Mesodermal cell (in vitro differentiated cells): ENCODE measurements around the gene RHBDD2.
"Not testable (repeated sequence)": the region's sequence is repeated elsewhere in the genome, so short reads cannot be mapped to it uniquely, and the experiment has no call there.

Experiments
- H3K27ac ChIP-seq: 2 replicates; pipeline ENCODE4 v1.7.0; 2013; ENCODE audit warnings: mild to moderate bottlenecking, low read depth, low read length, moderate library complexity; ENCODE audit not compliant: severe bottlenecking
- H3K36me3 ChIP-seq: 2 replicates; pipeline ENCODE4 v1.7.1; 2013; ENCODE audit warnings: mild to moderate bottlenecking, low read length, moderate library complexity; ENCODE audit not compliant: control insufficient read depth, insufficient read depth
- H3K4me1 ChIP-seq: one replicate; pipeline ENCODE4 v1.7.1; 2013; ENCODE audit warnings: mild to moderate bottlenecking, low read length; ENCODE audit not compliant: insufficient read depth, control insufficient read depth, poor library complexity, severe bottlenecking
- H3K4me3 ChIP-seq: 2 replicates; pipeline ENCODE4 v1.7.0; 2013; ENCODE audit warnings: low read length, control low read depth, mild to moderate bottlenecking; ENCODE audit not compliant: insufficient read depth, poor library complexity, severe bottlenecking; ENCODE audit errors: extremely low read depth
- H3K9me3 ChIP-seq: 2 replicates; pipeline ENCODE4 v1.7.1; 2013; ENCODE audit warnings: mild to moderate bottlenecking, low read length, moderate library complexity; ENCODE audit not compliant: control insufficient read depth
- WGBS, 2 experiments: methylation state at CpG; one replicate each; pipeline ENCODE4 v1.1.5; 2013; ENCODE audit warnings: missing lambda C conversion rate in 2 of 2; ENCODE audit not compliant: insufficient coverage in 2 of 2; 5-methylcytosine and 5-hydroxymethylcytosine counted together

RHBDD2 gene

DNA sequence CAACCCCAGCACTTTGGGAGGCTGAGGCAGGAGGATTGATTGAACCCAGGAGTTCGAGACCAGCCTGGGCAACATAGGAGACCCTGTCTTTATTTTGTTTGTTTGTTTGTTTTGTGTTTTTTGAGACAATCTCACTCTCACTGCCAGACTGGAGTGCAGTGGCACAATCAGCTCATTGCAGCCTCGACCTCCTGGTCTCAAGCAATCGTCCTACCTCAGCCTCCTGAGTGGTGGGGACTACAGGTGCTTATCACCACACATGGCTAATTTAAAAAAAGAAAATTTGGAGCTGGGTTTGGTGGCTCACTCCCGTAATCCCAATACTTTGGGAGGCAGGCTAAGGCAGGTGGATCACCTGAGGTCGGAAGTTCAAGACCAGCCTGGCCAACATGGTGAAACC lies 34.7 kb upstream of the RHBDD2 start:
- H3K27ac ChIP-seq: no peak overlapping the region
- WGBS, 2 experiments: 81 to 83% methylated on average over 2 to 4 of the region's 5 CpGs

DNA sequence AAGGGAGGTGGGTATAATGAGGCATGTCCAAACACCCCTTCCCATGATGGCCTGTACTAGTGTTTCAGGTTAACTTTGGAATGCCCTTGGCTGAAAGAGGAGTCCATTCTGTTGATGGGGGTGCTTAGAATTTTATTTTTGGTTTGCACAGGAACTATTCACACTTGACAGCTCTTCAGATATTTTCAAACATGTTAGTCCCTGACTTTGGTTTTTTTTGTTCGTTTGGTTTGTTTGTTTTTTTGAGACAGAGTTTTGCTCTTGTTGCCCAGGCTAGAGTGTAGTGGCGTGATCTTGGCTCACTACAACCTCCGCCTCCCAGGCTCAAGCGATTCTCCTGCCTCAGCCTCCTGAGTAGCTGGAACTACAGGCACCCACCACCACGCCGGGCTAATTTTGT lies 33.7 kb upstream of the RHBDD2 start:
- not testable (repeated sequence) for H3K27ac ChIP-seq, H3K36me3 ChIP-seq, H3K9me3 ChIP-seq, H3K4me3 ChIP-seq
- H3K4me1 ChIP-seq: peaks cover 11% of the 10 kb centered on the region
- 88 to 93% methylated on average over 4 to 6 of the region's 6 CpGs for WGBS, 2 experiments

More for the DNA sequence above, 34.7 kb upstream of the RHBDD2 start:
- Histone ChIP-seq H3K4me3 (no peak overlapping the region), H3K36me3 (no peaks in the 10 kb centered on the region), H3K4me1 (peaks cover 11% of the 10 kb centered on the region), H3K9me3 (no peaks in the 10 kb centered on the region)

DNA sequence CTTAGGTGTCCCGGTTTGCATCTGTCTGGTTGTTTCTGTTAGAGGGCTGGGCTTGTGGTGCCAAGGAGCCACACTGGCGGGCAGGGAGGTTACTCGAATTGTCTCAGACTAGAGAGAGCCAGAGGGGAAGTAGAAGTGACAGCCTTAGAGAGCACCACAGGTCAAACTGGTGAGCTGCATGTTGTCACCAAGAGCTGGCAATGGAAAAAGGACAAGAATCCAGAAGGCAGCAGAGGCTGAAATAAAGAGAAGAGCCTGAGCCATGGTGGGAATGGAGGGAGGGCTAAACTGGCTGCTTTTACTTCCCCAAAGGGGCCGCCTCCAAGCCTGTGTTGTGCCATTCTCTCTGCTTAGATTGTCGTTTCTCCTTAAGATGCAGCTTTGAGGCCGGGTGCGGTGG lies 31.1 kb upstream of the RHBDD2 start:
- Histone ChIP-seq H3K27ac (no peak overlapping the region), H3K4me1 (peaks cover 7% of the 10 kb centered on the region), H3K4me3 (no peak overlapping the region), H3K36me3 (no peaks in the 10 kb centered on the region), H3K9me3 (no peaks in the 10 kb centered on the region)
- 90 to 94% methylated on average over 7 of the region's 7 CpGs for WGBS, 2 experiments

DNA sequence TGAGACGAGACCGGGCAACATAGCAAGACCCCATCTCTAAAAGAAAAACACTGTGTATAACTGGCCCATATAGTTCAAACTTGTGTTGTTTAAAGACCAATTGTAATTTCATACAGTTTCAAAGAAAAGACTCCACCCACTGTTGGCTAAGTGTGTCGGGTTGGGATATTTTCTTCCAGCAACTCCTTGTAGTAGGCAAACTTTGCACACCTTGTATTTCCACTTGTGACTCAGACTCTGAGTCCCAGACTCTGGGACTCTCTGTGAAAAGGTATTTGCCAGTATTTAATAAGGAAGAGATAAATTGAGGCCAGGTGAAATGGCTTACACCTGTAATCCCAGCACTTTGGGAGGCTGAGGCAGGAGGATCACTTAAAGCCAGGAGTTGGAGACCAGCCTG lies 29.3 kb upstream of the RHBDD2 start:
- H3K4me3 ChIP-seq: no peak overlapping the region
- no peaks in the 10 kb centered on the region for H3K36me3 ChIP-seq
- H3K9me3 ChIP-seq: no peaks in the 10 kb centered on the region
- H3K27ac ChIP-seq: no peak overlapping the region
- no peaks in the 10 kb centered on the region for H3K4me1 ChIP-seq
- 92% methylated on average over 2 of the region's 3 CpGs; no CpG with 5 or more reads in 1 of the 2 experiments for WGBS, 2 experiments

DNA sequence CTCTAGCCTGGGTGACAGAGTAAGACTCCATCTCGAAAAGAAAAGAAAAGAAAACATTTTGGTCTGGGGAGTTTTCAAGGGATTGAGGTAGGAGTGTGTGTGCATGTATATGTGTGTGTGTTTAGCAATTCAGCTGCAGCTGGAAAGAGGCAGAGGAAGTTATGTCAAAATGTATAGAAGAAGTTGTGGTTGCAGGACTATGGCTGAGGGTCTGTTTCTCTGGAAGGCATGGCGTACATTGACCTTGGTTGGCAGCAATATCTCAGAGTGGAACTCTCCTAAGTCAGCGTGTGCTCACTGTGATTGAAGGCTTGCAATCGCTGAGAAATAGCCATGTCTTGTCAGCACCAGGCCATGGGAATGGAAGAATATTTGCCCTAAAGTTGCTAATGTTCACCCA lies 28.6 kb upstream of the RHBDD2 start:
- H3K4me1 ChIP-seq: no peaks in the 10 kb centered on the region
- 93 to 95% methylated on average over 3 to 4 of the region's 4 CpGs for WGBS, 2 experiments
- no peak overlapping the region for H3K4me3 ChIP-seq
- H3K36me3 ChIP-seq: no peaks in the 10 kb centered on the region
- no peak overlapping the region for H3K27ac ChIP-seq
- no peaks in the 10 kb centered on the region for H3K9me3 ChIP-seq

DNA sequence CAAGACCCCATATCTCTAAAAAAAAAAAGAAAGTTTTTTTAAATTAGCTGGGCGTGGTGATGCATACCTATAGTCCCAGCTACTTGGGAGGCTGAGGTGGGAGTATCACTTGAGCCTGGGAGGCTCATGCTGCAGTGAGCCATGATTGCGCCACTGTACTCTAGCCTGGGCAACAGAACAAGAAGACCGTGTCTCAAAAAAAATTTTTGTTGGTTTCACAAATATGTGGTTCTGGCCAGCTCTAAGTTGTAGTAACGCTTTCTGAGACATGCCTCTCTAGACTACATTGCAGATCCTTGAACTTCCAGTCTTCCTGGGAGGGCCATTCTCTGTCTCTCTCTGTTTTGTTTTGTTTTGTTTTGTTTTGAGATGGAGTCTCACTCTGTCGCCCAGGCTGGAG lies 24.6 kb upstream of the RHBDD2 start:
- Histone ChIP-seq H3K36me3 (no peaks in the 10 kb centered on the region), H3K4me3 (no peak overlapping the region), H3K27ac (no peak overlapping the region), H3K9me3 (no peaks in the 10 kb centered on the region), H3K4me1 (no peaks in the 10 kb centered on the region)
- WGBS, 2 experiments: 86 to 93% methylated on average over 4 to 5 of the region's 5 CpGs

DNA sequence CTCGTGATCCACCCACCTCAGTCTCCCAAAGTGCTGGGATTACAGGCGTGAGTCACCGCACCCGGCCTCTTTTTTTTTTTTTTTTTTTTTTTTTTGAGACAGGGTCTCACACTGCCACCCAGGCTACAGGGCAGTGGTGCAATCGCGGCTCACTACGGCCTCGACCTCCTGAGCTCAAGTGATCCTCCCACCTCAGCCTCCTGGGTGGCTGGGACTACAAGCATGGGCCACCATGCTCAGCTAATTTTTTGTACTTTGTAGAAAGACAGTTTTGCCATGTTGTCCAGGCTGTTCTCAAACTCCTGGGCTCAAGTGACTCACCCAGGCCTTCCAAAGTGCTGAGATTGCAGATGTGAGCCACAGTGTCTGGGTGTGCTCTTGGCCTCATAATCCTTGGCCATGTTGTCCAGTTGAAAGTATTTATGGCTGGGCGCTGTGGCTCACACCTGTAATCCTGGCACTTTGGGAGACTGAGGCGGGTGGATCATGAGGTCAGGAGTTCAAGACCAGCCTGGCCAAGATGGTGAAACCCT lies 24.0 kb upstream of the RHBDD2 start:
- 96 to 100% methylated on average over 2 to 6 of the region's 10 CpGs for WGBS, 2 experiments

DNA sequence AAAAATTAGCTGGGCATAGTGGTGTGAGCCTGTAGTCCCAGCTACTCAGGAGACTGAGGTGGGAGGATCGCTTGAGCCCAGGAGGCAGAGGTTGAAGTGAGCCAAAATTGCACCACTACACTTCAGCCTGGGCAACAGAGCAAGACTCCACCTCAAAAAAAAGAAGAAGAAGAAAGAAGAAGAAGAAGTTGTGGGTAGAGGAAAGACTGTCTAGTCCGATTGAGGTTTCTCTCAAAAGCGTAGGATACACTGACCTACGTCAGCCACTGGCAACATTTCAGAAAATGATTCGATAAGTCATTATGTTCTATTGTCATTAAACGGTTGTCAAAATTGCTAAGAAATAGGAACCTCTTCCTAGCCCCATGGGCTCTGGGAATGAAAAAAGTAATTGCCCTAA lies 22.3 kb upstream of the RHBDD2 start:
- Histone ChIP-seq H3K4me1 (no peaks in the 10 kb centered on the region), H3K27ac (no peak overlapping the region), H3K9me3 (no peaks in the 10 kb centered on the region), H3K36me3 (no peaks in the 10 kb centered on the region), H3K4me3 (no peak overlapping the region)
- 88 to 92% methylated on average over 3 to 5 of the region's 6 CpGs for WGBS, 2 experiments

More for the DNA sequence above, 24.0 kb upstream of the RHBDD2 start:
- not testable (repeated sequence) for H3K36me3 ChIP-seq, H3K9me3 ChIP-seq, H3K4me3 ChIP-seq, H3K27ac ChIP-seq, H3K4me1 ChIP-seq

DNA sequence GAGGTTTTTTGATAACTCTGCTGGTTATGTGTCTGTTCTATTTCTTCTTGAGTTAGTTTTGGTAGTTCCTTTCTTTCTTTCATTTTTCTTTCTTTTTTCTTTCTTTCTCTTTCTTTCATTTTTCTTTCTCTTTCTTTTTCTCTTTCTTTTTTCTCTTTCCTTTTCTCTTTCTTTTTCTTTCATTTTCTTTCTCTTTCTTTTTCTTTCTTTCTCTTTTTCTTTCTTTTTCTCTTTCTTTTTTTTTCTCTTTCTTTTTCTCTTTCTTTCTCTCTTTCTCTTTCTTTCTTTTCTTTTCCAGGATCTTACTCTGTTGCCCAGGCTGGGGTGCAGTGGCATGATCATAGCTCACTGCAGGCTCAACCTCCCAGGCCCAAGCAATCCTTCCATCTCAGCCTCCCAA lies 20.4 kb upstream of the RHBDD2 start:
- Histone ChIP-seq H3K4me3 (no peak overlapping the region), H3K36me3 (no peaks in the 10 kb centered on the region), H3K9me3 (no peaks in the 10 kb centered on the region), H3K4me1 (no peaks in the 10 kb centered on the region), H3K27ac (no peak overlapping the region)

DNA sequence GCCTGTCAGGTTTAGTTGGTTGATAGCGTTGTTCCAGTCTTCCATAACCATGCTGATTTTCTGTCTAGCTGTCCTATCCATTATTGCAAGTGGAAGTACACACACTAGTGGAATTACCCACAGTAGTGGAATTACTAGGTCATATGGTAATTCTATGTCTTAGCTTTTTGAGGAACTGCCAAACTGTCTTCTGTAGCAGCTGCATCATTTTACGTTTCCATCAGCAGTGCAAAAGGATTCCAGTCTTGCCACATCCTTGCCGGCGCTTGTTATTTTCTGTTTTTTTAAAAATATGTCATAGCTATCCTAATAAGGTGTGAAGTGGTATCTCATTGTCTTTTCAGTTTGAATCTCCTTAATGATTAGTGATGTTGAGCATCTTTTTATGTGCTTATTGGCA lies 17.2 kb upstream of the RHBDD2 start:
- Histone ChIP-seq H3K9me3 (no peaks in the 10 kb centered on the region), H3K4me1 (no peaks in the 10 kb centered on the region), H3K27ac (no peak overlapping the region), H3K36me3 (no peaks in the 10 kb centered on the region), H3K4me3 (no peak overlapping the region)
- WGBS, 2 experiments: 96% methylated on average over 4 of the region's 4 CpGs; no CpG with 5 or more reads in 1 of the 2 experiments

DNA sequence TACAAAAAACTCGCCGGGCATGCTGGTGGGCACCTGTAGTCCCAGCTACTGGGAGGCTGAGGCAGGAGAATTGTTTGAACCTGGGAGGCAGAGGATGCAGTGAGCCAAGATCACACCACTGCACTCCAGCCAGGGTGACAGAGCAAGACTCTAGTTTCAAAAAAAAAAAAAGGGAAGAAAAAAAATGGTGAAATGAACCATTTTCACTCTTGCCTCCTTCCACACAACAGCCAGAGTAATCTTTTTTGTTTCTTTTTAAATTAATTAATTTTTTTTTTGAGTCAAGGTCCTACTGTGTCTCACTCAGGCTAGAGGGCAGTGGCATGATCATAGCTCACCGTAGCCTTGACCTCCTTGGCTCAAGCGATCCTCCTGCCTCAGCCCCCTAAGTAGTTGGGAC lies 14.6 kb upstream of the RHBDD2 start:
- not testable (repeated sequence) for H3K4me1 ChIP-seq, H3K27ac ChIP-seq, H3K9me3 ChIP-seq, H3K36me3 ChIP-seq, H3K4me3 ChIP-seq
- 84 to 87% methylated on average over 3 of the region's 4 CpGs for WGBS, 2 experiments
